Measurements from ENCODE around the gene SLC13A3.
"Not testable (repeated sequence)": the region's sequence is repeated elsewhere in the genome, so short reads cannot be mapped to it uniquely, and the experiment has no call there.

The SLC13A3 gene

GRCh38 chr20:46681032-46681854, 30.0 kb upstream of the SLC13A3 start:
- peak; percentile 78 for DNase-seq

DNA sequence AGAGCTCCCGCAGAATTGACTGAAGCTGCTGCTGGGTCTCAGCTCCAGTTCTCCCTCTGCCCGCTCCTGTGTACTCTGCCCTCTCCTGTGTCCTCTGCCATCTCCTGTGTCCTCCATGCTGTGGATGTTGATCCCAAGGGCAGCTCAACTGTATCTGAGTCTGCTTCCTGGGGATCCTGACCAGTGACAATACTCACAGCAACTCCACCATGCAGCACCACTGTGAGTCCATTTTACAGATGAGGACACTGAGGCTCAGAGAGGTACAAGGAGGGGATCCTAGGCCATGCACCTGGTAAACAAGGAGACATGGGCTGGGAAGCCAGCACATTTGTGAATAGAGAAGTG, 29.4 kb upstream of the SLC13A3 start:
- DNase-seq, result no peak

DNA sequence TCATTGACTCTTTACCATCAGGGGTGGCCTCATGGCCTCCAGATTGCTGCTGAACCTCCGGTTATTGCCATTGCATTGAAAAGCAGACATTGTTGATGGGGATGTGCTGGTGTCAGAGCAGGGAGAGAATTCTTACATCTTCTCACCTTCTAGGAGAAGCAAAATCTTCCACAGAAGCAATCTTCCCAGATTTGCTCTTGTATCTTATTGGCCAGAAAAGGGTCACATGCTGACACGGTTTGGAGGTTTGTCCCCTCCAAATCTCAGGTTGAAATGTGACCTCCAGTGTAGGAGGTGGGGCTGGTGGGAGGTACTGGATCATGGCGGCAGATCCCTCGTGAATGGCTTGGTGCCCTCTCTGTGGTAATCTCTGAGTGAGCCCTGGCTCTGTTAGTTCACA, 27.3 kb upstream of the SLC13A3 start:
- DNase-seq, result no peak

DNA sequence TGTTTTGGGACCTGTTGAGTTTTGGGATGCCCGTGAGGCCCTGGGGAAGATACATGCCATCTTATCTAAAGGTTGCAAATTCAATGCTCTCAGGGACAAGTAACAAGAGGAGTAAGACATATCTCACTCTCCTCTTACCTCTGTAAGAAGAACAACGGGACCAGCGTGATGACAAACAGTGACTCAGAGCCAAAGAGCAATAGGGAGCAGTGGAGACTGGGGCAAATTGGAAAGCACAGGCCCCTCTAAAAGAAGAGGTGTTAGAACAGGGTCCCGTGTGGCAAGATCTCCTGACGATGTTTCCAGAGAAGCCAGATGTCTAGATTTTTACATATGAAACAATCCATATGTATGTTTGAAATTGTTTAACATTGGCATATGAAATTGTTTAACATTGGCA, 26.3 kb upstream of the SLC13A3 start:
- no peak for DNase-seq

DNA sequence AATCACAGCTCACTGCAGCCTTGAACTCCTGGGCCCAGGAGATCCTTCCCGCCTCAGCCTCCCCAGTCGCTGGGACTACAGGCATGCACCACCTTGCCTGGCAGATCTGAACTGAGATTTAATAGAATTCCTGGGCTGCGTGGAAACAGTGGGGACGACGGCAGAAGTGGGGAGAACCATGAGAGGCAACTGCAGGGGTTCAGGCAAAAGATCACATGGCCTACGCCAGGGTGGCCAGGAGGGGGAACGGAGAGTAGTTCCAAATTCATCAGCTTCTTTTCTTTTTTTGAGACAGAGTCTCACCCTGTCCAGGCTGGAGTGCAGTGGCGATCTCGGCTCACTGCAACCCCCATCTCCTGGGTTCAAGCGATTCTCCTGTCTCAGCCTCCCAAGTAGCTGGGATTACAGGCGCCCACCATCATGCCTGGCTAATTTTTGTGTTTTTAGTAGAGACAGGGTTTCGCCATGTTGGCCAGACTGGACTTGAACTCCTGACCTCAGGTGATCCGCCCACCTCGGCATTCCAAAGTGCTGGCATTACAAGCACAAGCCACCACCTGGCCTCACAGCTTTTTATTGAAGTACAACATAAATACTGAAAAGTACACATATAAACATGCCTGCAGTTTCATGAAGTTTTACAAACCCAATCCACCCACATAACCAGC, 25.5 kb upstream of the SLC13A3 start:
- DNase-seq, result not testable (repeated sequence)

DNA sequence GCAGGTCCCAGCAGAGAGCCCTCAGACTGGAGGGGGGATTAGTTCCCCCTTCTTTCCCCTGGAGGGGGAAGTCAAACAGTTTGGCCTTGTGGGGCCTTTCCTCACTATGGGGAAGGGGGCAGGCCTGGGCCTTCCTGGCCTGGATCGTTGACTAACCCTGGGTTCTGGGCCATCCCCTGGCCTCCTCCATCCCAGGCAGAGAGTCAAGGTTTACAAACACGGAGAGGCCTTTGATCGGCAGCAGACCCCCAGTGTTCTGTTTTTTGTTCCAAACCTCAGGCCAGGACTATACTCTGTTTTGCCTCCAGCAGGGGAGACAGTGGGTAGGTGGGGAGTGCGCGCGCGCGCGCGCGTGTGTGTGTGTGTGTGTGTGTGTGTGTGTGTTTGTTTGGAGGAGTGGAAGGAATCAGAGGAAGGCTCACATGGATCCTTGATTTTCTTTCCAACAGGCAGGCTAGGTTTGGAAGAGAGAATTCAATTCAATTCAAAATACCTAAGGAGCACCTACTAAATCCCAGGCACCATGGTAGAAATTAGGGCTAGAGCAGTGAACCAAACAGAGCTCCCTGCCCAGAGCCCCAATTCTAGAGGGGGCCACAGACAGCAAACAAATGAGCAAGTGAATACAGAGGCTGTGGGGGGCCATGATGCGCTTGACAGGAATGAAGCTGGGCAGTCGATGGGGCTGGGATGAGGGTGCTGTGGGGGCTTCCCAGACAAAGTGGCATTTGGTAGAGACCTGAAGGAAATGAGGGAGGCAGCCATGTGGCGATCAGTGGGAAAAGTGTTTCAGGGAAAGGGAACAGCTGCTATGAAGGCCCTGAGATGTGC, 23.2 kb upstream of the SLC13A3 start:
- no peak for DNase-seq

GRCh38 chr20:46673394-46674252, 22.4 kb upstream of the SLC13A3 start:
- no peak for DNase-seq

GRCh38 chr20:46672543-46673148, 21.4 kb upstream of the SLC13A3 start:
- DNase-seq, result no peak

GRCh38 chr20:46671866-46672542, 20.7 kb upstream of the SLC13A3 start:
- no peak for DNase-seq

DNA sequence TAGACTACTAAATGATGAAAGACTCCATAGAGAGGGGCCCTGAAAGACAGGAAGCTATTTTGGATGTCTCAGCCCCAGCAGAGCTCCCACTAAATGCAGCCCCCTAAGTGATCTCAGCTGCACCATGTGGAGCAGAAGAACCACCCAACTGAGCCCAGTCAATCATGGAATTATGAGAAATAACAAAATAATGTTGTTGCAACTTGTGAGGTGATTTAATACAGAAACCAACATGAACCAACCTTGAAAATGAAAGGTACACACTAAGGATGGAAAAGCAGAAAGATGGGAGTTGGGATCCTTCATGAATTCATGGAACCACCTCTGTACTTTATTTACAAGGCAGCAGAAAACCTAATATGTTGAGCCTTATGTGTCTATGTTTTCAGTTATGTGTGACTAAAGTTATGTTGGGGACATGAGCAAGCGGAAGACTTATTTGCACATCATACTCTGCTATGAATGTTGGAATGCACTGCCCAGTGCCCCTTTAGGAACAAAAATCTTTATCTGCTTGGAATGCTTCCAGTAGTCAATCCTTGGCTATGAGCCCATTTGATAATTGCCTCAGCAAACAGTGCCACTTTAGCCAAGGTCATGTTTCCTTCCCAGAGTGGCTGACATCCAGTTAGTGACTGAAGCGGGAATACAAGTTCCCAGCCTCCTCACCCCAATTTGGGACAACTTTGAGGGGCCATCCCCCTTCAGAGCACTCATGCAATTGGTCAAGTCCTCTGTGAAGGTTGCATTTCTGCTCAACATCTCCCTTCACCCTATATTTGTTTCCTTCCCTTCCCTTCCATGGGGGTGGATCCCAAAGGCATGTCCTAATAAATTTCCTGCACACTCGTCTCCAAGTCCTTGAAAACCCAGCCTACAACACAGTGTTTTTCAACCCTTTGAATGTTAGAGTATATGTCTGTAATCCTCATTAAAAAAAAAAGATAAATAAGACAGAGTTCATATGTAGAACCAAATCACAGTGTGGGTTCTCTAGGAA, 19.6 kb upstream of the SLC13A3 start:
- no peak for DNase-seq

DNA sequence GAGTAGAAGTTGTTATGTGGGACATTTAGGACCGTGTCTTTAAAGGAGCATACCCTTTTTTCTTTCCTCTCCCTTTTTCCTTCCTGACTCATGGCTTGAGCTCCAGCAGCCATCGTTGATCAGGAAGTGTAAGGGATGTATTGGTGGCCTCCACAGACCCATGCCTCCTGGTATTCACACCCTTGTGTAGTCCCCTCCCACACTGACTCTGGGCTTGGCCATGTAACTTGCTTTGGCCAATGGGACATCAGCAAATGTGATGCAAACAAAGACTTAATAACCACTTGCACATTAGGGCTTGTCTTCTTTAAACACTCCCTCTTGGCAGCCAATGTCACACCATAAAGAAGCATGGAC, 18.9 kb upstream of the SLC13A3 start:
- DNase-seq, result no peak

DNA sequence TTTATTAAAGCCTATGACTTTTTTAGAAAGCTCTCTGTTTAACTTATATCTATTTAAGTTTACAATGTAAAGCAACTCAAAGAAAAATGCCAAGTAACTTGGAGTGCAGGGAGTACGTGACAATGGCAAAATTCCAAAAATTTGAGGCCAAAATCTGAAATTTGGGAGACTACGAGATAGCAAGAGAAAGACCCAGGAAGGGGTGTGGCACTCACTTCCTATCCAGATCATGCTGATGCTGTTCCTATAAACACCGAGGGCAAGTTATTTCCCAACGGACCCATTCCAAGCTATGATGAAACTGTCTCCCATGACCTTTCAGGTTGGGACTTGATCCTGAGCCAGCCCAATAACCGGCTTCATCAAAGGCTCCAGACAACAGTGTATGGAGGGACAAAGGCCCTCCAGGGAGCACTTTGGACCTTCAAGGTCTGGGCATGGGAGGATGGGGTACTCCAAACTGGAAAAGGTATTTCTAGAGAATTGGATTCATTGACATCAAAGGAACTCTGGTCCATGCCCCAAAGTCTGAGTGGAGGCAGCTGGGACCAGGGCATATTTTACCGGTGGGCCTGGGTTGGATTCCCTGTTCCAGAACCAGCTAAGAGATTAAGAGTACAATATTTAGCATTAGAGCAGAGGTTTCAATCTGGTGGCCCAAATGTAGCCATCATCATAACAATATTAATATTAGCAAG, 15.7 kb upstream of the SLC13A3 start:
- no peak for DNase-seq

GRCh38 chr20:46666306-46666705, 15.0 kb upstream of the SLC13A3 start:
- DNase-seq, result no peak

DNA sequence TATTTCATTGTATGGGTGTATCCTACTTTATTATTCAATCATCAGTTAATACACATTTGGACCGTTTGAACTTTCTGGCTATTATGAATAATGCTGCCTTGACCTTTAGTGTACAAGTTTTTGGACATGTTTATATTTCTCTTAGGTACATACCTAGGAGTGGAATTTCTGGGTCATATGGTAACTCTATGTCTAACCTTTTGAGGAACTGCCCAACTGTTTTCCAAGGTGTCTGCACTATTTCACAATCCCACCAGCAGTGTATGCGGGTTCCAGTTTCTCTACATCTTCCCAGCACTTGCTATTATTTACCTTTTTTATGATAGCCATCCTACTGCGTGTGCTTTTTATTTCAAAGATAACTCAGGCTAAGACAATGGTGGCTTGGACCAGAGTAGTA, 14.3 kb upstream of the SLC13A3 start:
- DNase-seq, result no peak

- DNase-seq, result no peak
Observed at GRCh38 chr20:46663531-46663930, 12.3 kb upstream of the SLC13A3 start.

DNA sequence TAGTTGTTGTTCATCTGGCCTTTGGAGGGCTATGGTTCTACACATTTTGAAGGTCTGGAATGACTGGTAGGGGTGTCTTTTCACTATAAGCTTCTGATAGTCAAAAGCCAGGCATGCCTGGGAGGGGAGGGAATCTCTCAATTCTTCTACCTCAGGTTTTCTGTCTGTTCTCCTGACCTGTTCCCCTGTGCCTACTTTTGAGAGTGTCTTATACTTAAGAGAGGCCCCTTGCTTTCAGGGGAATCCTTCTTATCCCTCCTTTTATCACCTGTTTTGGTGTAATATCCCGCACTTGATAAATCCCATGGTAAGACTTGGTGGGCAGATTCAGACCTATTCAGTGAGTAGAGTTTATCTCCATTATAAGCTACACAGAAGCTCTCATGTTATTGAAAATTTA, 10.4 kb upstream of the SLC13A3 start:
- no peak for DNase-seq

GRCh38 chr20:46660487-46660886, 9.2 kb upstream of the SLC13A3 start:
- no peak for DNase-seq

- DNase-seq, result no peak
Observed at GRCh38 chr20:46657618-46658017, 6.4 kb upstream of the SLC13A3 start.

- no peak for DNase-seq
Observed at GRCh38 chr20:46657137-46657536, 5.9 kb upstream of the SLC13A3 start.

DNA sequence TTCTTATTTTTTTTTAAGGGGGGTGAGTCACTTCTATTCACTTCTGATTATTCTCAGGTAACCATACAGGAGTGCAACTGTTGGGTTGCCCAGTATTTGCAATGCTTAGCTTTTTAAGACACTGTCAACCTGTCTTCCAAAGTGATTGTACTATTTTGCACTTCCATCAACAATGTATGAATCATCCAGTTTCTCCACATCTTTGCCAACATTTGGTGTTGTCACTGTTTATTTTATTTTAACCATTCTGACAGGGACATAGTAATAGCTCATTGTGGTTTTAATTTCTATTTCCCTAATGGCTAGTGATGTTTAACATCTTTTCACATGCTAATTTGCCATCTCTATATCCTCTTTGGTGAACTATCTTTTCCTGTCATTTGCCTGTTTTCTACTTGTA, 1.4 kb upstream of the SLC13A3 start:
- DNase-seq, result no peak

Measured in NCI-H345 (cell line).